ENCODE results near the gene MCC. TPM values are rescaled to one million over a fixed set of nuclear protein-coding genes. Genes with fewer than 3 reads are reported as not detected.

The MCC gene
- total RNA-seq, 1 experiment from 2014 or later, result 0.41 TPM

DNA sequence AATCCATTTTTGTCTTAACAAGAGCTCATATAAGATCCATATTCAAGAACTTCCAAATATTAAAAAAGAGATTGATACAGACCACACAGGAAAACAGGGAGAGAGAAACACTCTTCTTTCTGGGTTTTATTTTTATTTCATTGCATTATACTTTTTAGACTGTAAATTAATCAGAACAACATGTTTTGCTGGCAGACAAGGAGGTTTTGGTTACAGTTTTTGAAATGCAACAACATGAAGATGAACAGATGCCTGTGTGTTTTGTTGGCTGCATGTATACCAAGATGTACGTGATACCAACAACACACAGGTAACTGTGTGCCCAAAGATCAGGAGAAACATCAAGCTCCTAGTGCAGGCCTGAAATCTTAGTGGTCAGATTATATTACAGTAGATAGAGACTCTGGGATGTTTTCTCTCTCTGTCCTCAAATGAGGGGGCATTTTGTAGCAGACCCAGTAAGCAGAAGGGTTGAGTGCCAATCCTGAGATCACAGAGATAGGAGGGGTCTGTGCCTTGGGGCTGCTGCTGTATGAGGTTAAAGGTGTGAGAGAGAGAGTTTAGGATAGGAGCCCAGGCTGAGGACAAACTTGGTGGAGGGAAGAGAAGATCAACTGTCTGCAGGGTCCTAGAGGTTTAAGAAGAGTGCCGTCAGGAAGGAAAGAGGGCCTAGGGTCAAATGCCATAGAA lies 359.5 kb downstream of the MCC start:
- CTCF ChIA-PET, result no interaction called here
- in situ Hi-C loops (cut with HindIII; ENCODE audit: low pct_unique_long_range_greater_than_20kb, low sequenced_read_pairs), result no loop called here
- no peak overlapping the region for H3K4me3 ChIP-seq (ENCODE audit: low read depth in 2 of 2, low read length in 2 of 2)
- H3K36me3 ChIP-seq (ENCODE audit: control insufficient read depth, insufficient read depth, low read length), result no peaks in the 10 kb centered on the region
- POLR2A ChIA-PET, result no interaction called here
- no peak for TF ChIP-seq POLR2AphosphoS5 (IDR thresholded peaks at IDR 0.05; ENCODE audit: low read depth, low read length)
- TF ChIP-seq SIN3A (IDR thresholded peaks at IDR 0.05; ENCODE audit: borderline replicate concordance, insufficient read depth, low read depth, low read length), result no peak
- TF ChIP-seq REST (IDR thresholded peaks at IDR 0.05; ENCODE audit: insufficient read depth in 1 of 2, low read depth in 2 of 2, low read length in 1 of 2), result no peak
- no peak for TF ChIP-seq CTCF (IDR thresholded peaks at IDR 0.05)
- TF ChIP-seq TCF7L2 (IDR thresholded peaks at IDR 0.05; ENCODE audit: low read depth, low read length), result no peak
- H3K9me3 ChIP-seq (ENCODE audit: control insufficient read depth, insufficient read depth, low read depth, low read length), result no peaks in the 10 kb centered on the region
- H3K4me1 ChIP-seq (ENCODE audit: control insufficient read depth, insufficient read depth, low read length), result no peaks in the 10 kb centered on the region
- intact Hi-C loops (cut with micrococcal nuclease; ENCODE audit: unreplicated experiment), result no loop called here
- DNase-seq (ENCODE audit: low read depth, low spot score) (no peak), ATAC-seq (no peak)
- BruUV-seq (replicated peaks), result no TSS peak
- no peak overlapping the region for H3K27ac ChIP-seq (ENCODE audit: low read length)
- H3K27me3 ChIP-seq (ENCODE audit: control insufficient read depth, insufficient read depth, low read length), result peaks cover 2% of the 10 kb centered on the region; the same call in 1 of the 2 replicates

GRCh38 chr5:113128082-113128481 lies 360.2 kb downstream of the MCC start:
- no TSS peak for BruUV-seq (replicated peaks)

More at GRCh38 chr5:113128082-113128481, 360.2 kb downstream of the MCC start:
- no peak for DNase-seq (ENCODE audit: low read depth, low spot score)
- ChIA-PET CTCF (no interaction called here), POLR2A (no interaction called here)
- Histone ChIP-seq H3K27ac (ENCODE audit: low read length) (no peak overlapping the region), H3K4me3 (ENCODE audit: low read depth in 2 of 2, low read length in 2 of 2) (no peak overlapping the region), H3K27me3 (ENCODE audit: control insufficient read depth, insufficient read depth, low read length) (peaks cover 6% of the 10 kb centered on the region; the same call in 1 of the 2 replicates), H3K4me1 (ENCODE audit: control insufficient read depth, insufficient read depth, low read length) (no peaks in the 10 kb centered on the region), H3K9me3 (ENCODE audit: control insufficient read depth, insufficient read depth, low read depth, low read length) (no peaks in the 10 kb centered on the region), H3K36me3 (ENCODE audit: control insufficient read depth, insufficient read depth, low read length) (no peaks in the 10 kb centered on the region)
- no peak for TF ChIP-seq TCF7L2 (IDR thresholded peaks at IDR 0.05; ENCODE audit: low read depth, low read length)
- TF ChIP-seq CTCF (IDR thresholded peaks at IDR 0.05), result no peak
- intact Hi-C loops (cut with micrococcal nuclease; ENCODE audit: unreplicated experiment), result no loop called here
- ATAC-seq, result no peak
- in situ Hi-C loops (cut with HindIII; ENCODE audit: low pct_unique_long_range_greater_than_20kb, low sequenced_read_pairs), result no loop called here

Data from Panc1 (cell line).